Esophagus squamous epithelium (tissue), 5 donors: Measurements from ENCODE around the gene ITGA6. TPM values are rescaled to one million over a fixed set of nuclear protein-coding genes. Genes with fewer than 3 reads are reported as not detected.

Source experiments
- DNase-seq: peaks from one replicate; lab custom pipeline; 2025; lab: John Stamatoyannopoulos, UW
- H3K27ac ChIP-seq, 4 donors: fragments of 200-600 bp; sonication (generic); one replicate each; pipeline ENCODE4 v1.5.1; 2016 to 2019; ENCODE audit warnings: mild to moderate bottlenecking in 1 of 4
- H3K27me3 ChIP-seq, 4 donors: fragments of 200-600 bp; sonication (generic); 1 replicate in 3 of 4; 2 replicates in 1 of 4; pipeline versions ENCODE4 v1.5.1 to v1.6.0; 2017 to 2021; ENCODE audit warnings: antibody characterized with exemption in 1 of 4
- H3K36me3 ChIP-seq, 3 donors: fragments of 200-600 bp; sonication (generic); one replicate each; pipeline ENCODE4 v1.5.1; 2016 to 2019
- H3K4me1 ChIP-seq, 3 donors: fragments of 200-600 bp; sonication (generic); one replicate each; pipeline ENCODE4 v1.5.1; 2017 to 2019
- H3K4me3 ChIP-seq, 4 donors: fragments of 200-600 bp; sonication (generic); 1 replicate in 3 of 4; 2 replicates in 1 of 4; pipeline ENCODE4 v1.5.1; 2016 to 2019; ENCODE audit warnings: mild to moderate bottlenecking in 2 of 4, moderate library complexity in 1 of 4
- H3K9me3 ChIP-seq, 3 donors: fragments of 200-600 bp; sonication (generic); one replicate each; pipeline ENCODE4 v1.5.1; 2016 to 2019
- POLR2A ChIP-seq, 4 donors: fragments of 450-650 bp; IDR thresholded peaks; one replicate each; pipeline ENCODE4 v1.6.1; 2017; ENCODE audit warnings: antibody characterized with exemption in 4 of 4, mild to moderate bottlenecking in 4 of 4, moderate library complexity in 3 of 4
- WGBS, 2 donors: methylation state at CpG; one replicate each; pipeline ENCODE4 v1.1.5; 2018; 5-methylcytosine and 5-hydroxymethylcytosine counted together
- intact Hi-C: fragments of 100-400 bp; cut with DNase I; formaldehyde crosslinking; loops from one replicate; pipeline ENCODE4 v1.15.0; 2022
- total RNA-seq, 4 donors: library from RNA; depleted of rRNA; stranded (reverse); fragments of >200 nt; gene quantifications; one replicate each; pipeline ENCODE4 v1.1.0, GENCODE V29; 2016
- TF ChIP-seq, protein P1 (sequence below), 6 experiments: fragments of 450-650 bp in 4 of 6; fragments of 200-600 bp in 2 of 6; sonication (generic) in 2 of 6; IDR thresholded peaks; one replicate each; pipeline ENCODE4 v1.5.1; 2016 to 2019; ENCODE audit warnings: antibody characterized with exemption in 6 of 6, mild to moderate bottlenecking in 4 of 6, moderate library complexity in 4 of 6
- donor health status: DM: yes; HTN: yes; CAD: no.

ITGA6 gene
- total RNA-seq, 4 donors from 2014 or later: 60.0 to 164 (median 105) TPM

DNA sequence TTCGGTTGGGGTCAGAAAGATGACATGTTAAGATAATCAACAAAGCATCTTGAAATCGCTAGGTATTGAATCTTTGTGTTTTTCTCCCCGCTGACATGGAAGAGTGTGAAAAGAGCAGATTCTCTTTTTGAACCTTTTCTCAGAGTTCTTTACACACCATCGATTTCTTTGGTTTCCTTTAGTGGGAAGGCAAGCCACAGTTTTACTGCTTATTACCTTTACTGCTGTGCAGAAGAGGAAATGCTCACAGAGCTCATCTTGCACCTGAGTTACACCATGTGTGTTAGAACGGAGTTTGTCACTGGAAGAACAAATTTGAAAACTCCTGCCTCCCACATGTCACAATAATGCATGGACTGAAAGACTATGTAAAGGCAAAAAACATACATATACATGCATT, 83.2 kb downstream of the ITGA6 start:
- intact Hi-C loops: no loop called here
- H3K36me3 ChIP-seq: peaks cover 0 to 10% (median 0%) of the 10 kb centered on the region in 3 donors

DNA sequence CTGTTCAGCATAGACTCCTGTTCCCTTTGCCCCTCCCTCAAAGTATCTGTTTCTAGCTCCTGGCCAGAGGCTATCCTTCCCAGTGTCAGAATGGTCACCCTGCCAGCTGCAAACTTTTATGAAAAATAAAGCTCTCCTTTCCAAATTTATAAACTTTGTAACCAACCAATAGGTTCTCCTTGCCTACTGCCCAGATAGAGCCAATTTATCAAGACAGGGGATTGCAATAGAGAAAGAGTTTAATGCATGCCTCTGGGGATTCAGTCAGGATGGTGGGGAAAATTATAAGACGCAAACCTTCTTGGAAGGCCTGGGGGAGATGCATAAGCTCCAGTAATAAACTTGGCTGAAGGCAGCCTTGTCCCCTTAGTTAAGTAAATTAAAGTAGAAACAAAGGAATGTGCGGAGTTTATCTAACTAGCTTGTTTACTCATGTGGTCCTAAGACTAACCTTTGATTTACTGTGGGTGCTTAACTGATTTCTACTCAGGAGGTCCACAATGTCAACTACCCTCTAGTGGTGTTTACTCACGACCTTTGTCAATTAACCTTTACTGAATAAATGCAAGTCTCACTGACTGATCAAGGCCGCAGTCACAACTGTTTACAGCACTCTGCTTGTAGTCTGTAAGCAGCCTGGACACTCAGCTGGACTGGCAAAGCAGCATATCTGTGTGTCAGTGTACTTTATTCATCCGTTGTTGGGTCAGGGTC, 85.6 kb downstream of the ITGA6 start:
- H3K27me3 ChIP-seq: no peaks in the 10 kb centered on the region
- peaks cover 0 to 6% (median 0%) of the 10 kb centered on the region in 3 donors for H3K36me3 ChIP-seq
- H3K4me3 ChIP-seq: no peak overlapping the region
- no peaks in the 10 kb centered on the region for H3K4me1 ChIP-seq
- WGBS, 2 donors: 81 to 92% methylated on average over 4 to 5 of the region's 5 CpGs
- no peak overlapping the region for H3K27ac ChIP-seq
- H3K9me3 ChIP-seq: peaks cover 0 to 34% (median 22%) of the 10 kb centered on the region in 3 donors
- no peak for DNase-seq
- intact Hi-C loops: no loop called here
- no peak for TF ChIP-seq POLR2A (IDR thresholded peaks at IDR 0.05)
- TF ChIP-seq, protein P1, sequence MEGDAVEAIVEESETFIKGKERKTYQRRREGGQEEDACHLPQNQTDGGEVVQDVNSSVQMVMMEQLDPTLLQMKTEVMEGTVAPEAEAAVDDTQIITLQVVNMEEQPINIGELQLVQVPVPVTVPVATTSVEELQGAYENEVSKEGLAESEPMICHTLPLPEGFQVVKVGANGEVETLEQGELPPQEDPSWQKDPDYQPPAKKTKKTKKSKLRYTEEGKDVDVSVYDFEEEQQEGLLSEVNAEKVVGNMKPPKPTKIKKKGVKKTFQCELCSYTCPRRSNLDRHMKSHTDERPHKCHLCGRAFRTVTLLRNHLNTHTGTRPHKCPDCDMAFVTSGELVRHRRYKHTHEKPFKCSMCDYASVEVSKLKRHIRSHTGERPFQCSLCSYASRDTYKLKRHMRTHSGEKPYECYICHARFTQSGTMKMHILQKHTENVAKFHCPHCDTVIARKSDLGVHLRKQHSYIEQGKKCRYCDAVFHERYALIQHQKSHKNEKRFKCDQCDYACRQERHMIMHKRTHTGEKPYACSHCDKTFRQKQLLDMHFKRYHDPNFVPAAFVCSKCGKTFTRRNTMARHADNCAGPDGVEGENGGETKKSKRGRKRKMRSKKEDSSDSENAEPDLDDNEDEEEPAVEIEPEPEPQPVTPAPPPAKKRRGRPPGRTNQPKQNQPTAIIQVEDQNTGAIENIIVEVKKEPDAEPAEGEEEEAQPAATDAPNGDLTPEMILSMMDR (IDR thresholded peaks at IDR 0.05): no peak

More for the DNA sequence above, 83.2 kb downstream of the ITGA6 start:
- no peak for TF ChIP-seq POLR2A (IDR thresholded peaks at IDR 0.05)
- TF ChIP-seq, protein P1 (IDR thresholded peaks at IDR 0.05): no peak
- DNase-seq: no peak
- WGBS, 2 donors: 78 to 80% methylated on average over 5 of the region's 5 CpGs
- H3K4me1 ChIP-seq: no peaks in the 10 kb centered on the region
- no peaks in the 10 kb centered on the region for H3K27me3 ChIP-seq
- H3K9me3 ChIP-seq: peaks cover 0 to 34% (median 22%) of the 10 kb centered on the region in 3 donors
- H3K27ac ChIP-seq: no peak overlapping the region
- H3K4me3 ChIP-seq: no peak overlapping the region

DNA sequence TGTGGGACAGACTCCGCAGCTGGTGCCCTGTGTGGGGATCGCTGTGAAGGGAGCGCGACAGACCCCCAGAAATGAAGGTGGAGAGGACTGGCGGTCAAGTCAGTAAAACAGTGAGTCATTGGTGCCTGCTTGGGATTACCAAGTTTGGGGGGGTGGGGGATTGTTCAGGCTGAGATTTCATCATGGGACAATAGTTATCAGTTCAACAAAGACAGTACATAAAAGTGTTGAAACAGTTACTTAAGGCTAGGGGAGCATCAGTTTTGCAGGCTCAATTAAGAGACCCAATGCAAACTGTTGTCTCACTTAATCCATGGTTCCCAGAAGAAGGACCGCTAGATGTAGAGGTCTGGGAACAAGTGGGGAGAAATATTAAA, 86.1 kb downstream of the ITGA6 start:
- Histone ChIP-seq H3K27me3 (no peaks in the 10 kb centered on the region), H3K4me3 (no peak overlapping the region), H3K9me3 (peaks cover 0 to 34% (median 22%) of the 10 kb centered on the region in 3 donors), H3K4me1 (no peaks in the 10 kb centered on the region), H3K27ac (no peak overlapping the region), H3K36me3 (peaks cover 0 to under 1% (median 0%) of the 10 kb centered on the region in 3 donors)
- WGBS, 2 donors: 93 to 96% methylated on average over 4 to 6 of the region's 6 CpGs
- TF ChIP-seq, protein P1 (IDR thresholded peaks at IDR 0.05): no peak
- TF ChIP-seq POLR2A (IDR thresholded peaks at IDR 0.05): no peak
- no peak for DNase-seq
- intact Hi-C loops: no loop called here

DNA sequence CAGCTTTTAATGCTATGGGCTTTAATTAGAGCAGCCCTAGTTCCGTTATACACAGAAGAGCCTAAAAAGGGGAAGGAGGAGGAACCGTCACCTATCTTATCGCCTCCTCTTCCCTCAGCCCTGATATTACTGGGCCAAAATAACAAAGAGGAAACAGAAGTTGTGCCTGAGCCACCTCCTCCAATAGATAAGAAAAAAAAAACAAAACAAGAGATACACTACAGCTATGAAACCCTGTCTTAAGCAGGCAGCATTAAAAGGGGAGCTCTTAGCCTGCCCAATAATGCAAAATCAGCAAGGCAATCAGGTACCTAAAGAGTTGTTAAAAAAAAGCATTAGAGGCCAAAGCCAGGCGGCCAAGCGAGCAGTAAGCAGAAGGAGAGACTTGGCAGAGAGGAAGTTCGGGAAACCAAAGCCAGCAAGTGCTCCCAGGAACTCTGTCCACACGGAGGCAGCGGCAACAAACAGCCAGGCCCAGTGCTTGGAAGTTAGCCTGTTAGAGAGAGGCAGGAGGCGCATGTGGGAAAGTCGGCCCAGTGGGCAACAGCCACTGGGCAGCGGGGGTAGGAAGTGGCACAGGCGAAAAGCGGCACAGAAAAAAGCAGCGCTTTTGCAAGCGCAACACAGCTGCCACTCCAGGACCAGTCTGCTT, 86.7 kb downstream of the ITGA6 start:
- H3K27ac ChIP-seq: no peak overlapping the region
- H3K36me3 ChIP-seq: no peaks in the 10 kb centered on the region
- H3K4me1 ChIP-seq: no peaks in the 10 kb centered on the region
- intact Hi-C loops: no loop called here
- H3K27me3 ChIP-seq: no peaks in the 10 kb centered on the region
- TF ChIP-seq POLR2A (IDR thresholded peaks at IDR 0.05): no peak
- TF ChIP-seq, protein P1 (IDR thresholded peaks at IDR 0.05): no peak
- H3K9me3 ChIP-seq: peaks cover 0 to 34% (median 22%) of the 10 kb centered on the region in 3 donors
- 84 to 87% methylated on average over 15 of the region's 15 CpGs for WGBS, 2 donors
- H3K4me3 ChIP-seq: no peak overlapping the region
- no peak for DNase-seq

DNA sequence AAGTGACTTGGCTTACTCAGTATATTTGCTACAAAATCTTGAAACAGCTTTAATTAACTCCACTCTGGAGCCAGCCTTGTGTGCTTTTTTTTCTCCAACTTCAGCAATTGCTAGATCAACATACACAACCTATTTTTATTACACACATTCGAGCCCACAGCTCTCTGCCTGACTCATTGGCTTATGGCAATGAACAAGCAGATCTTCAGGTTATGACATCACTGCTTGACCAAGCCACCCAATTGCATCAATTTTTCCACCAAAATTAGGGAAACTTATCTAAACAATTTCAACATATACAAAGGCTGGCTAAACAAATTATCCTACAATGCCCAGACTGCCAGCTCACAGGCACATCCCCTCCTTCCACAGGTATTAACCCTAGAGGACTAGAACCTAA, 88.9 kb downstream of the ITGA6 start:
- WGBS, 2 donors: 24 to 44% methylated on average over 1 of the region's 1 CpG
- intact Hi-C loops: no loop called here
- no peak for DNase-seq

More for the DNA sequence above, 88.9 kb downstream of the ITGA6 start:
- Histone ChIP-seq H3K4me1 (no peaks in the 10 kb centered on the region), H3K9me3 (peaks cover 0 to 28% (median 18%) of the 10 kb centered on the region in 3 donors), H3K36me3 (no peaks in the 10 kb centered on the region), H3K27me3 (no peaks in the 10 kb centered on the region), H3K27ac (no peak overlapping the region), H3K4me3 (no peak overlapping the region)
- TF ChIP-seq, protein P1 (IDR thresholded peaks at IDR 0.05): no peak
- TF ChIP-seq POLR2A (IDR thresholded peaks at IDR 0.05): no peak
